ENCODE data around the gene MLLT3.

- TF ChIP-seq CTCF (IDR thresholded peaks at IDR 0.05; ENCODE audit: low read length) (no peak), EZH2 (optimal IDR thresholded peaks at IDR 0.05; ENCODE audit: low read depth, low read length) (no peak)
These were observed 127.2 kb downstream of the MLLT3 start for GRCh38 chr9:20495098-20495497.

Measured in MM.1S (cell line).